WTC11 (cell line): ENCODE data around the gene BMP10.

Source experiments
- CREM ChIP-seq: sonication (generic); formaldehyde crosslinking; IDR thresholded peaks from 2 replicates; pipeline ENCODE4 v1.8.1; 2022; ENCODE audit warnings: mild to moderate bottlenecking, missing genetic modification reagents, moderate library complexity
- CTCF ChIP-seq: fragments of 200-600 bp; IDR thresholded peaks from 2 replicates; pipeline ENCODE4 v1.8.0; 2022; ENCODE audit warnings: antibody characterized with exemption
- ZNF232 ChIP-seq: sonication (generic); formaldehyde crosslinking; IDR thresholded peaks from 2 replicates; pipeline ENCODE4 v1.8.0; 2022; ENCODE audit warnings: mild to moderate bottlenecking, missing genetic modification reagents

- TF ChIP-seq CTCF (no peak), ZNF232 (no peak), CREM (CRISPR knock-in tag) (no peak)
Observed at GRCh38 chr2:68834737-68835376, 36.3 kb downstream of the BMP10 start.
